ENCODE results near the gene MYO7A. TPM values are rescaled to one million over a fixed set of nuclear protein-coding genes. Genes with fewer than 3 reads are reported as not detected.

MYO7A gene
- total RNA-seq, 1 experiment from 2014 or later, result 3.5 TPM

DNA sequence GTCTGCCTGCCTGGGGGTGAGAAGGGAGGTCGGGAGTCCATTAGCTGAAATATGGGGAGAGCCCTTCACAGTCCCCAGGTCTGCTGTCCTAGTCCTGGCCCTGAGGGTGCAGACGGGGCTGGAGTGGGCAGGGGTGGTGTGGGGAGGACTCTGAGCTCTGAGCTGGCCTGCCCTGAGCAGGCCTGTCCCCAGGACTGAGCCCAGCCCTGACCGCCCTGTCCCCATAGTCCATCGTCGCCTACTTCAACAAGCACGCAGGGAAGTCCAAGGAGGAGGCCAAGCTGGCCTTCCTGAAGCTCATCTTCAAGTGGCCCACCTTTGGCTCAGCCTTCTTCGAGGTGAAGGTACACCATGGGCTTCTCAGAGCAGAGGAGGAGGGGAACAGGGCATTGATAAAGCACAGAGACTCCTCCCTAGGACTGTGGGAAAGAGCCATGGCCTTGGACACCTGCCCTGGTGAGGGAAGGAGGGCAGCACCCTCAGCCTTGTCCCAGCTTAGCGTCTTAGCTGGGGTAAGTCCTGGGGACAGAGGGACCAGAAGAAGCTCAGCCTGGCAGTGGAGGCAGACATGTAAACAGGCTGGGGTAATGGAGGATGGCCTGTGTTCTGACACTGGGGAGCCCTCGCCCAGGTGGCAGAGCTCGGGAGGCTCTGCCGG, 83.7 kb downstream of the MYO7A start:
- DNase-seq, result no peak
- intact Hi-C loops (cut with micrococcal nuclease; ENCODE audit: unreplicated experiment), result no loop called here

GRCh38 chr11:77212314-77213007, 84.4 kb downstream of the MYO7A start:
- Histone ChIP-seq H3K79me2 (ENCODE audit: low read depth) (no peaks in the 10 kb centered on the region), H3K9me2 (ENCODE audit: insufficient read depth) (no peaks in the 10 kb centered on the region)
- CTCF ChIA-PET, result no interaction called here

More for the DNA sequence above, 83.7 kb downstream of the MYO7A start:
- H3K4me1 ChIP-seq (replicated peaks; ENCODE audit: insufficient read depth), result no peaks in the 10 kb centered on the region
- H3K79me2 ChIP-seq (ENCODE audit: low read depth), result no peaks in the 10 kb centered on the region
- no TSS peak for BruUV-seq (replicated peaks)
- H2AFZ ChIP-seq, result no peak overlapping the region
- H3K9me2 ChIP-seq (ENCODE audit: insufficient read depth), result no peaks in the 10 kb centered on the region
- H3K4me2 ChIP-seq, result no peak overlapping the region
- peaks cover 9% of the 10 kb centered on the region; the same call in 1 of the 2 replicates for H3K27me3 ChIP-seq (ENCODE audit: insufficient read depth, low read depth)
- ChIA-PET CTCF (no interaction called here), POLR2A (ENCODE audit: unreplicated experiment) (no interaction called here)
- H3K36me3 ChIP-seq (ENCODE audit: low read depth), result no peaks in the 10 kb centered on the region
- H3K4me3 ChIP-seq, result no peak overlapping the region
- H4K20me1 ChIP-seq (ENCODE audit: insufficient read depth), result no peaks in the 10 kb centered on the region
- TF ChIP-seq, protein P1, sequence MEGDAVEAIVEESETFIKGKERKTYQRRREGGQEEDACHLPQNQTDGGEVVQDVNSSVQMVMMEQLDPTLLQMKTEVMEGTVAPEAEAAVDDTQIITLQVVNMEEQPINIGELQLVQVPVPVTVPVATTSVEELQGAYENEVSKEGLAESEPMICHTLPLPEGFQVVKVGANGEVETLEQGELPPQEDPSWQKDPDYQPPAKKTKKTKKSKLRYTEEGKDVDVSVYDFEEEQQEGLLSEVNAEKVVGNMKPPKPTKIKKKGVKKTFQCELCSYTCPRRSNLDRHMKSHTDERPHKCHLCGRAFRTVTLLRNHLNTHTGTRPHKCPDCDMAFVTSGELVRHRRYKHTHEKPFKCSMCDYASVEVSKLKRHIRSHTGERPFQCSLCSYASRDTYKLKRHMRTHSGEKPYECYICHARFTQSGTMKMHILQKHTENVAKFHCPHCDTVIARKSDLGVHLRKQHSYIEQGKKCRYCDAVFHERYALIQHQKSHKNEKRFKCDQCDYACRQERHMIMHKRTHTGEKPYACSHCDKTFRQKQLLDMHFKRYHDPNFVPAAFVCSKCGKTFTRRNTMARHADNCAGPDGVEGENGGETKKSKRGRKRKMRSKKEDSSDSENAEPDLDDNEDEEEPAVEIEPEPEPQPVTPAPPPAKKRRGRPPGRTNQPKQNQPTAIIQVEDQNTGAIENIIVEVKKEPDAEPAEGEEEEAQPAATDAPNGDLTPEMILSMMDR (conservative IDR thresholded peaks at IDR 0.05), result no peak
- TF ChIP-seq EZH2 (IDR thresholded peaks at IDR 0.05; ENCODE audit: low read depth), result no peak
- no peaks in the 10 kb centered on the region for H3K9me3 ChIP-seq (ENCODE audit: insufficient read depth, low read depth)
- no peaks in the 10 kb centered on the region for H3F3A ChIP-seq (ENCODE audit: insufficient read depth, low read depth)
- H3K27ac ChIP-seq, result no peak overlapping the region

DNA sequence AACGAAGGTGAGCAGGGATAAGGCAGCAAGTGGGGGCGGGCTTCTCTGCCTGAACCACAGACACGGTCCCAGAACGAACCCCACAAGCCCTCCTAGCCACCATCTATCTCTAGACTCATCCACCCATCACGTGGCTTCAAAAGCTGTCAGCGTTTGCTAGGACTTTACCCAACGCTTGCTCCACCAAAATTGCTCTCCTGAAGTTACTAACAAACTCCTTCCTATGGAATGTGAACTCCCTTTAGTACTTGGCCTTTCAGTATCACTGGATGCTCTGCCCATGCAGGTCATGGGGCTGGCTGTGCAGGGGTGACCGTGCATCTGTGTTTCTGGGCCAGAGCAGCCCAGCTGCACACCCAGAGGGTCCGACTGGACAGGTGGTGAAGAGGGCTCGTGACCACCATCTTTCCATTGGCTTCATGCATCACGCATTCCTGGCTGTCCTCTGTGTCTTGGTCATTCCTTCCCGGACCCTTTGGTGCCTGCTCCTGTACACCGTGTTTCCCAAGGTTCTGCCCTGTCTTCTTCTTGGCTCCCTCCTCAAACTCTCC, 85.1 kb downstream of the MYO7A start:
- Histone ChIP-seq H3F3A (ENCODE audit: insufficient read depth, low read depth) (no peaks in the 10 kb centered on the region), H3K9me3 (ENCODE audit: insufficient read depth, low read depth) (no peaks in the 10 kb centered on the region), H3K9me2 (ENCODE audit: insufficient read depth) (no peaks in the 10 kb centered on the region), H3K79me2 (ENCODE audit: low read depth) (no peaks in the 10 kb centered on the region), H3K36me3 (ENCODE audit: low read depth) (no peaks in the 10 kb centered on the region), H3K27me3 (ENCODE audit: insufficient read depth, low read depth) (peaks cover 15% of the 10 kb centered on the region; the same call in 1 of the 2 replicates), H3K4me1 (replicated peaks; ENCODE audit: insufficient read depth) (no peaks in the 10 kb centered on the region), H3K4me3 (no peak overlapping the region), H2AFZ (no peak overlapping the region), H3K27ac (no peak overlapping the region), H4K20me1 (ENCODE audit: insufficient read depth) (no peaks in the 10 kb centered on the region), H3K4me2 (no peak overlapping the region)
- no peak for TF ChIP-seq EZH2 (IDR thresholded peaks at IDR 0.05; ENCODE audit: low read depth)
- TF ChIP-seq, protein P1 (conservative IDR thresholded peaks at IDR 0.05), result no peak
- ChIA-PET POLR2A (ENCODE audit: unreplicated experiment) (no interaction called here), CTCF (no interaction called here)
- intact Hi-C loops (cut with micrococcal nuclease; ENCODE audit: unreplicated experiment), result no loop called here
- BruUV-seq (replicated peaks), result no TSS peak
- DNase-seq, result no peak

More at GRCh38 chr11:77212314-77213007, 84.4 kb downstream of the MYO7A start:
- no peak overlapping the region for H3K27ac ChIP-seq
- no peak overlapping the region for H3K4me3 ChIP-seq
- no peaks in the 10 kb centered on the region for H4K20me1 ChIP-seq (ENCODE audit: insufficient read depth)
- no peak overlapping the region for H2AFZ ChIP-seq
- H3K4me1 ChIP-seq (replicated peaks; ENCODE audit: insufficient read depth), result no peaks in the 10 kb centered on the region
- peaks cover 13% of the 10 kb centered on the region; the same call in 1 of the 2 replicates for H3K27me3 ChIP-seq (ENCODE audit: insufficient read depth, low read depth)
- H3K36me3 ChIP-seq (ENCODE audit: low read depth), result no peaks in the 10 kb centered on the region
- H3F3A ChIP-seq (ENCODE audit: insufficient read depth, low read depth), result no peaks in the 10 kb centered on the region
- POLR2A ChIA-PET (ENCODE audit: unreplicated experiment), result no interaction called here
- no peaks in the 10 kb centered on the region for H3K9me3 ChIP-seq (ENCODE audit: insufficient read depth, low read depth)
- no peak for DNase-seq
- TF ChIP-seq, protein P1 (conservative IDR thresholded peaks at IDR 0.05), result no peak
- no peak for TF ChIP-seq EZH2 (IDR thresholded peaks at IDR 0.05; ENCODE audit: low read depth)
- no TSS peak for BruUV-seq (replicated peaks)
- intact Hi-C loops (cut with micrococcal nuclease; ENCODE audit: unreplicated experiment), result no loop called here
- no peak overlapping the region for H3K4me2 ChIP-seq
